NT2/D1 (cell line): ENCODE results near the gene NTM.

Experiments used
- DNase-seq: peaks from one replicate; pipeline ENCODE4 v3.0.0-alpha.2; 2011; ENCODE audit warnings: low read depth, low spot score
- H3K27me3 ChIP-seq: 2 replicates; pipeline ENCODE4 v1.6.0; 2011; ENCODE audit warnings: mild to moderate bottlenecking; ENCODE audit not compliant: insufficient read length, insufficient read depth
- H3K36me3 ChIP-seq: 2 replicates; pipeline ENCODE4 v1.6.1; 2011; ENCODE audit warnings: mild to moderate bottlenecking, low read length, mixed read lengths; ENCODE audit not compliant: insufficient read depth, insufficient read length
- H3K4me1 ChIP-seq: 2 replicates; pipeline ENCODE4 v1.5.1; 2011; ENCODE audit not compliant: insufficient read depth, insufficient read length
- H3K4me3 ChIP-seq: 2 replicates; pipeline ENCODE4 v1.5.1; 2011; ENCODE audit warnings: low read depth; ENCODE audit not compliant: insufficient read length
- H3K9ac ChIP-seq: 2 replicates; pipeline ENCODE4 v1.6.0; 2011; ENCODE audit warnings: low read depth; ENCODE audit not compliant: insufficient read length
- H3K9me3 ChIP-seq: 2 replicates; pipeline ENCODE4 v1.5.1; 2011; ENCODE audit warnings: mild to moderate bottlenecking, low read length; ENCODE audit not compliant: insufficient read depth
- SUZ12 ChIP-seq: IDR thresholded peaks from 2 replicates; pipeline ENCODE4 v1.6.1; 2011; ENCODE audit not compliant: insufficient read length, insufficient read depth; ENCODE audit errors: extremely low read depth
- YY1 ChIP-seq: IDR thresholded peaks from 2 replicates; pipeline ENCODE4 v1.6.1; 2011; ENCODE audit not compliant: insufficient read length, insufficient read depth
- ZNF274 ChIP-seq: IDR thresholded peaks from 2 replicates; pipeline ENCODE4 v1.6.1; 2011; ENCODE audit warnings: mild to moderate bottlenecking, low read depth, low read length

The NTM gene

GRCh38 chr11:132289590-132290256 lies 919.3 kb downstream of the NTM start:
- Histone ChIP-seq H3K4me1 (peaks cover 3% of the 10 kb centered on the region), H3K36me3 (no peaks in the 10 kb centered on the region), H3K9me3 (no peaks in the 10 kb centered on the region), H3K4me3 (no peak overlapping the region), H3K9ac (no peak overlapping the region), H3K27me3 (no peaks in the 10 kb centered on the region)
- DNase-seq, result no peak
- no peak for TF ChIP-seq YY1
- no peak for TF ChIP-seq ZNF274
- TF ChIP-seq SUZ12, result no peak

- H3K9ac ChIP-seq, result no peak overlapping the region
- H3K36me3 ChIP-seq, result no peaks in the 10 kb centered on the region
- H3K9me3 ChIP-seq, result no peaks in the 10 kb centered on the region
- H3K4me3 ChIP-seq, result no peak overlapping the region
- H3K4me1 ChIP-seq, result no peaks in the 10 kb centered on the region
- DNase-seq, result no peak
- TF ChIP-seq YY1 (no peak), SUZ12 (no peak), ZNF274 (no peak)
- H3K27me3 ChIP-seq, result no peaks in the 10 kb centered on the region
Measured at GRCh38 chr11:132293586-132293985, 923.2 kb downstream of the NTM start.

- no peaks in the 10 kb centered on the region for H3K4me1 ChIP-seq
- no peaks in the 10 kb centered on the region for H3K36me3 ChIP-seq
- no peak for DNase-seq
- no peak for TF ChIP-seq YY1
- TF ChIP-seq SUZ12, result no peak
- no peak for TF ChIP-seq ZNF274
- H3K27me3 ChIP-seq, result no peaks in the 10 kb centered on the region
- H3K9ac ChIP-seq, result no peak overlapping the region
- no peaks in the 10 kb centered on the region for H3K9me3 ChIP-seq
- no peak overlapping the region for H3K4me3 ChIP-seq
Measured at GRCh38 chr11:132296946-132297610, 926.7 kb downstream of the NTM start.

- H3K9ac ChIP-seq, result no peak overlapping the region
- no peaks in the 10 kb centered on the region for H3K4me1 ChIP-seq
- no peak for TF ChIP-seq YY1
- no peak for TF ChIP-seq ZNF274
- TF ChIP-seq SUZ12, result no peak
- no peak overlapping the region for H3K4me3 ChIP-seq
- H3K27me3 ChIP-seq, result no peaks in the 10 kb centered on the region
- DNase-seq, result no peak
- H3K9me3 ChIP-seq, result no peaks in the 10 kb centered on the region
- H3K36me3 ChIP-seq, result no peaks in the 10 kb centered on the region
Measured at GRCh38 chr11:132298357-132298756, 927.9 kb downstream of the NTM start.

- Histone ChIP-seq H3K4me1 (no peaks in the 10 kb centered on the region), H3K27me3 (no peaks in the 10 kb centered on the region), H3K9me3 (no peaks in the 10 kb centered on the region), H3K36me3 (no peaks in the 10 kb centered on the region), H3K9ac (no peak overlapping the region), H3K4me3 (no peak overlapping the region)
- DNase-seq, result no peak
- TF ChIP-seq ZNF274 (no peak), SUZ12 (no peak), YY1 (no peak)
Measured at GRCh38 chr11:132300283-132300682, 929.9 kb downstream of the NTM start.

- Histone ChIP-seq H3K4me3 (no peak overlapping the region), H3K9me3 (no peaks in the 10 kb centered on the region), H3K36me3 (no peaks in the 10 kb centered on the region), H3K27me3 (no peaks in the 10 kb centered on the region), H3K9ac (no peak overlapping the region), H3K4me1 (no peaks in the 10 kb centered on the region)
- no peak for TF ChIP-seq ZNF274
- no peak for TF ChIP-seq YY1
- TF ChIP-seq SUZ12, result no peak
- no peak for DNase-seq
Measured at GRCh38 chr11:132301465-132301864, 931.0 kb downstream of the NTM start.

- Histone ChIP-seq H3K9me3 (no peaks in the 10 kb centered on the region), H3K27me3 (no peaks in the 10 kb centered on the region), H3K36me3 (no peaks in the 10 kb centered on the region), H3K4me1 (no peaks in the 10 kb centered on the region), H3K4me3 (no peak overlapping the region), H3K9ac (no peak overlapping the region)
- TF ChIP-seq YY1 (no peak), SUZ12 (no peak), ZNF274 (no peak)
- no peak for DNase-seq
Measured at GRCh38 chr11:132301900-132302299, 931.5 kb downstream of the NTM start.
